Effector memory CD4-positive, alpha-beta T cell (primary cell): Measurements from ENCODE around the gene MBP.
A peak's percentile ranks its signal among the peaks of the same experiment; 100 is the strongest.

ENCODE experiments used
- DNase-seq, 3 donors: peaks; one replicate each; pipeline ENCODE4 v3.0.0-alpha.2; 2020
- H3K27ac ChIP-seq: 2 replicates; pipeline ENCODE4 v1.7.0; 2013; ENCODE audit warnings: mild to moderate bottlenecking, low read length, moderate library complexity; ENCODE audit not compliant: insufficient read depth, poor library complexity, severe bottlenecking
- H3K27me3 ChIP-seq: replicated peaks from 2 replicates; pipeline ENCODE4 v1.7.0; 2013; ENCODE audit warnings: mild to moderate bottlenecking, low read length; ENCODE audit not compliant: insufficient read depth, control insufficient read depth, poor library complexity, severe bottlenecking
- H3K36me3 ChIP-seq: 2 replicates; pipeline ENCODE4 v1.7.0; 2013; ENCODE audit warnings: mild to moderate bottlenecking, low read length, moderate library complexity; ENCODE audit not compliant: control insufficient read depth, insufficient read depth
- H3K4me1 ChIP-seq: 2 replicates; pipeline ENCODE4 v1.7.0; 2013; ENCODE audit warnings: low read length, mild to moderate bottlenecking; ENCODE audit not compliant: control insufficient read depth, insufficient read depth, poor library complexity, severe bottlenecking
- H3K4me3 ChIP-seq: 2 replicates; pipeline ENCODE4 v1.7.0; 2013; ENCODE audit warnings: low read length, low read depth, mild to moderate bottlenecking; ENCODE audit not compliant: insufficient read depth, poor library complexity, severe bottlenecking
- H3K9me3 ChIP-seq: 2 replicates; pipeline ENCODE4 v1.7.0; 2013; ENCODE audit warnings: mild to moderate bottlenecking, low read length, moderate library complexity; ENCODE audit not compliant: control insufficient read depth

Gene MBP

DNA sequence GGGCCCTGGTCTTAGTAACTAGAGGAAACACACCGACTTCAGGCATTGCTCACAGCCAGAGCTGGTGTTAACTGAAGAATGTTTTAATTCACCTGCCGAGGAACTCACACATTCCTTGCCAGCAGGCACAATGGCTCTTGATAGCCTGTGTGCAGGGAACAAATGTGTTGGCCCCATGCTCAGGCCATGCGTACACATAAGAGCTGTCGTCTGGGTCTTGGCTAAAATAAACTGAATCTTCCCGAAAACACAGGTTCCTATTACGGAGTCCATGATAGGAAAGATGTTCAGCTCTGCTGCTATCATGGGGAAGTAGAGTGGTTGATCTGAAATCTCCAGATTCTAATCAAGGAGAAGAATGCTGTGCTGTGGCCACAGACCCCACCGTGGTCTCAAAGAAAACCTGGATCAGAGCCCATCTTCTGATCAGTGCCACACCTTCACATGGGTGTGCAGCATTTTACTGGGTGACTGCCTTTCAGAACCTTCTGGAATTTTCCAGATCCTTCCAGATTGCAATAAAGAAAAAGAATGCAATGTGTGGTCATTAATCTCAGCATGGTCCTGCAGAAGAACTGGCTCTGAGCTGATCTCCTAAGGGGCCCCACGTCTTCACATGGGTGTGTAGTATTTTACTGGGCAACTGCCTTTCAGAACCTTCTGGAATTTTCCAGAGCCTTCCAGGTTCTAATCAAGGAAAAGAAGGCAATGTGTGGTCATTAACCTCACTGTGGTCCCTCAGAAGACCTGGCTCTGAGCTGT lies 17.2 kb downstream of the MBP start:
- H3K4me1 ChIP-seq = peaks cover 55% of the 10 kb centered on the region

DNA sequence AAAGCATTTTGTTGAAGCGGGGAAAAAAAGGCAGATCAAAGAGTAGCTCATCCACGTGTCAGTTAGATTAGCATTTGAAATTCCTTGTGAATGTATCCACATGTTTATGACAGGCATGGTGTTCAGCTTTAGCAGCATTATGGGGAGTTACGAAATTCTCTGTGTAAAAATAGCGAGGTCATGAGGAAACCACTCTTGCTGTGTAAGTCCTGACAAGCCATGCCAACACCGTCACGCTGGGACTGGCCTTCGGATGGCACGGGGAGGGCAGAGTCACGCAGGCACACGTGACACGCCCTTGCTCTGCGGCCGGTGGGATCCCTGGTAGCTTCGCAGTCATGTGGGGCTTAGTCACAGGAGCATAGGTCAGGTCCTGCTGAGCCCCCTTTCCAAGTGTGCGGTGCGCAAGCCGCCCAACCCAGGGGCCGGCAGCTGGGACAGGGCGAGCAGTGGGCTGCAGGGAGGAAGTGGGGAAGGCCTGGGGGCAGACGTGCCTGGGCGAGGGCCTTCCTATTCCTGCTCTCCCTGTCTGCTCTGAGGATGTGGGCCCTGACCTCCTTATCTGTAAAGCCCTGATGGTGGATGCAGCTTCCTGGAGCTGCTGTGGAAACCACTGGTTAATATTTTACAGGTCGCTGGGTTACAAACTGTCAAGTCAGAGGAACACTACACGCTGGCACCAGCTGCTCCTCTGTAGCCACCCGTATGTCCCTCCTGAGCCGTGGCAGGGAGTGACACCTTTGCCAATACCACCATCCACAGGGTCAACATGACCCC lies 18.0 kb downstream of the MBP start:
- Histone ChIP-seq H3K4me3 (no peak overlapping the region), H3K9me3 (no peaks in the 10 kb centered on the region), H3K4me1 (peaks cover 48% of the 10 kb centered on the region), H3K27ac (peak overlapping the region; percentile 50), H3K27me3 (no peaks in the 10 kb centered on the region), H3K36me3 (peaks cover 42% of the 10 kb centered on the region)
- no peak for DNase-seq

More for the DNA sequence above, 17.2 kb downstream of the MBP start:
- no peaks in the 10 kb centered on the region for H3K9me3 ChIP-seq
- no peak overlapping the region for H3K4me3 ChIP-seq
- H3K36me3 ChIP-seq = peaks cover 42% of the 10 kb centered on the region
- DNase-seq = no peak
- no peaks in the 10 kb centered on the region for H3K27me3 ChIP-seq
- H3K27ac ChIP-seq = peak overlapping the region; percentile 50

DNA sequence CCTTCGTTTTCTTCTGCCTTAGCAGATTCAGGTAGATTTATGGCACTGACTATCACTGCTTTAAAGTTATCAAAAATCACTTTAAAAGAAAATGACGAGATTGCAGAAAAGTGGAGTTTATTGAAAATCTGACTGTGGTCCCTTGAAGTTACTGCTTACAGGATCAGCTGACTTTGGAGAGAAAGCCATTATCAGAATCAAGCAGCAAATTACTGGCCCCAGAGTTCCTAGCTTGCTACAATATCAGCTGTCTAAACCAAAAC lies 18.5 kb downstream of the MBP start:
- Histone ChIP-seq H3K27me3 (no peaks in the 10 kb centered on the region), H3K4me1 (peaks cover 45% of the 10 kb centered on the region), H3K4me3 (no peak overlapping the region), H3K27ac (no peak overlapping the region), H3K9me3 (no peaks in the 10 kb centered on the region), H3K36me3 (peaks cover 42% of the 10 kb centered on the region)
- DNase-seq = no peak

DNA sequence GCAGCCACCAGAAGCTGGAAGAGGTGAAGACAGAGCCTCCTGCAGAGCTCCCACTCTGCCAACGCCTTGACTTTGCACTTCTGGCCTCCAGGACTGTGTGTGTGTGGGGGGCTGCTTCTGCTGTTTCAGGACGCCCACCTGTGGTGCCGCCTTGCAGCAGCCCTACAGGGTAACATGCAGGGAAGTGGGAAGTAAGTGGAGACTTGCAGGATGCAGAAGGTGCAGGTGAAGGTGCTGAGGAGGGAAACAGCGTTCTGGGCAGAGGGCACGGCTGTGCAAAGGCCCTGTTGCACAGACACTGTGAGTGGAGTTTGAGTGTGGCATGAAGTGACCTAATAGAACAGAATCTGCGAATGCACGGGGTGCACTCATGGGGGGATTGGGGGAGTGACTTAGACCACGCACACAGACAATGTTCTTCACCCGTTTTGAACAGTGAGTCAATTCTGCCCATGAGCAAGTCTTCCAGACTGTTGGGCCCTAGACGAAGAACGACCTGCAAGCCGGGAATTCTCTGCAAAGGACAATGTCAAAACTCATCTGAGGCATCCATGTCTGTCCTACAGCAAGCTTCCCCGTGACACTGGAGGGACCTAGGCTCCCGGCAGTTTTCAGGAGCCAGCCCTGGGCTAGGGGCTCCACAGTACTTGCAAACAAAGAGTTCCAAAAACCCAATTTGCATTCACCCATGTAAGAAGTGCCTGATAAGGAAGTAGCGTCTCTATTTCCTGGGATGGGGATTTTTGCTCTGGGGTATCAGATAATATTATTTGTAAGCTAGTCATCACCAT lies 19.0 kb downstream of the MBP start:
- Histone ChIP-seq H3K4me3 (no peak overlapping the region), H3K27ac (no peak overlapping the region), H3K36me3 (peaks cover 42% of the 10 kb centered on the region)

DNA sequence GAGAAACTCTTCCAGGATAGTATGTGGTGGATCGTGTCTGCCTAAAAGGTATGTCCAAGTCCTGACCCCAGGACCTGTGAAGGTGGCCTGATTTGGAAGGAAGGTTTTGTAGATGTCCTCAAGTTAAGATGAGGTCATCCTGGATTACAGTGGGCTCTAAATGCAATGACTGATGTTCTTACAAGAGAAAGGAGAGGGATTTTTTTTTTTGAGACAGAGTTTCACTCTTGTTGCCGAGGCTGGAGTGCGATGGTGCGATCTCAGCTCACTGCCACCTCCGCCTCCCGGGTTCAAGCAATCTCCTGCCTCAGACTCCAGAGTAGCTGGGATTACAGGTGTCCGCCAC lies 19.9 kb downstream of the MBP start:
- Histone ChIP-seq H3K27ac (peak overlapping the region; percentile 5), H3K4me3 (no peak overlapping the region), H3K27me3 (no peaks in the 10 kb centered on the region), H3K9me3 (no peaks in the 10 kb centered on the region), H3K4me1 (peaks cover 50% of the 10 kb centered on the region), H3K36me3 (peaks cover 42% of the 10 kb centered on the region)
- no peak for DNase-seq

More for the DNA sequence above, 19.0 kb downstream of the MBP start:
- Histone ChIP-seq H3K9me3 (no peaks in the 10 kb centered on the region), H3K4me1 (peaks cover 46% of the 10 kb centered on the region), H3K27me3 (no peaks in the 10 kb centered on the region)
- DNase-seq = no peak

DNA sequence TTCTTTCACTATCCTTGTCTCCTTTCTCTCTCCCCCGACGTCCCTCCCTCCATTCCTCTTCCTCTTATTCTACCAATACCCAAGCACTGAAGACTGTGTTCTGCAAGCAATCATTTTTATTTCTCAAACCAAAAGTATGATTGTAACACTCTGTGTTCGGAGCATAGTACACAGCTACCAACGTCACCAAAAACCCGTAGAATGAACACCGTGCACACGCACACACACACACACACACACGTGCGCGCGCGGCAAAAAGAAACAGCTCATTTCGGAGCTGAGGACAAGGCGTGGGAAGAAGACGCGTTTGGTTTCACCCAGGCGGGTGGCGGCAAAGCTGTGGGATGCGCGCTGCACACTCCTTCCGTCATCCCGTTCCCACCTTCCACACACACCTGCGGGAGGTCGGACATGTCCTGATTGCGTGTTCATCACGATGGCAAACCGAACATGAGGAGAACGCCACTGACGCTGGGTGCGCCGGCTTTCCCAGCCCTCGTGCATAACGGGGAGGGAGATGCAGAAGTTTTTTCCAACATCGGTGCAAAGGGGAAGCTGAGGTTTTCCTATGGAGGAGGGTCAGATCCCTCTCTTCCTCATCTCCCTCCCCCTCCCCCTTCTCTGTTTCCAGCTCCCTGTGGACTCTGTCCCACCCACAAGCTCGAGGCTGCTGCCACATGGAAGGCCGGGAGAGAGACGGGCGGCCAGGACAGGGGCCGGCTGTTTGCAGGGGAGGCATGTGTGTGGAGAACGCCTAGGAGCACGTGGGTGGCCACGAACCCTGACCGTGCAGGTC lies 20.4 kb downstream of the MBP start:
- no peak for DNase-seq
- Histone ChIP-seq H3K36me3 (peaks cover 42% of the 10 kb centered on the region), H3K9me3 (no peaks in the 10 kb centered on the region), H3K27me3 (no peaks in the 10 kb centered on the region), H3K4me1 (peaks cover 56% of the 10 kb centered on the region), H3K27ac (peak overlapping the region; percentile 34), H3K4me3 (no peak overlapping the region)

DNA sequence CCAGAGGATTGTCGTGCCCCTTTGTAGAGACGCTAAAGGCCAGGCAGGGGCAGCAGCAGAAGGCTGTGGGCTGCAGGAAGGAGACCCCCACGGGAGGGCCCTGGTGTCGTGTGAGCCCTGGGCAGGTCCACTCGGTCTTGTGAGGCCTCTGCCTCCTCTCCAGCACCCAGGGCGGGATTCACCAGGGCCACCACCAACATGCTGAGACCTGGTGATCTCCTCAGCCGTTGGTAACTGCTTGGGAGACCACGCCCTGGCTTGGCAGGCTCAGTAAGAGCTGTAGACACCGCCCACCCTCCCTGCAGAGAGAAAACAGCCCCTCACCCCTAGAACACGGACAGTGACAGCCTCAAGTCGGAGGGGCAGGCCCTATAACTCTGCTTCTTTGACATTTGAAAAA lies 21.1 kb downstream of the MBP start:
- DNase-seq = no peak
- H3K27me3 ChIP-seq = no peaks in the 10 kb centered on the region
- peaks cover 58% of the 10 kb centered on the region for H3K4me1 ChIP-seq
- H3K27ac ChIP-seq = peak overlapping the region; percentile 34
- peaks cover 42% of the 10 kb centered on the region for H3K36me3 ChIP-seq
- H3K9me3 ChIP-seq = no peaks in the 10 kb centered on the region
- H3K4me3 ChIP-seq = no peak overlapping the region

DNA sequence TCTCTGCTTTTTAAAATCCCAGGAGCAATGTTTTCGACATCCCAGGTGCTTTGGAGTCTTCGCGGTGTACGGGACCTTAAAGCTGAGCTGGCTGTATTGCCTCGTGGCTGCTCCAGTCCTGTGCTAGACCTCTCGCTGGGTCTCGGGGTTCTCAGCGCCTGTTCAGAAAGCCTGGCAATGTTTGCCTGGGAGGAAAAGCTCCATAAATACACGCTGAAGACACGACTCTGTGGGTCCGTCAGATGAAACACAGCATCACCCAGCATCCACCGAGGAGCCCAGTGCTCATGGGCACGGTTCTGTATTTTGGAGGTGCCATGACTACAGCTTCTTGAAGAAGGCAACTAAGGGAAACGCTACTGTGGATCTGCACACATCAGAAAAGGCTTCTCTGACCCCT lies 21.6 kb downstream of the MBP start:
- Histone ChIP-seq H3K27ac (no peak overlapping the region), H3K4me3 (no peak overlapping the region), H3K9me3 (no peaks in the 10 kb centered on the region), H3K36me3 (peaks cover 42% of the 10 kb centered on the region), H3K27me3 (no peaks in the 10 kb centered on the region), H3K4me1 (peaks cover 57% of the 10 kb centered on the region)
- DNase-seq = no peak

DNA sequence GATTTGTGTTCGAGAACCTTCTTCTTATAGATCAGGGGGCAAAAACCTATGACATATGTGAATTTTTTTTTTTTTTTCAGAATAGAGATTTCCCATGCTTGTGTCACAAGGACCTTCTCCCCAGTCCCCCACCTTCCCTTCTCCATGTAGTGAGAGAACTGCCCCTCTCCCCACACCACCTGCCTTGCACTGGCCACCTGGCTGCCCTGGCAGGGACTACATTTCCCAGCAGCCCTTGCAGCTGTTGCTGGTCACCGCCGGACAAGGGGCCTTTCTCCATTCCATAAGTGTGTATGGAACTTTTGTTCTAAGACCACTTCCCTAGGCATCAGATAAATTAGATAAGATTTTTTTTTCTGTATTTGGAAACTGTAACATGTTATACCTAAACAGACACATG lies 22.2 kb downstream of the MBP start:
- Histone ChIP-seq H3K36me3 (peaks cover 39% of the 10 kb centered on the region), H3K27ac (no peak overlapping the region), H3K4me1 (peaks cover 57% of the 10 kb centered on the region), H3K27me3 (no peaks in the 10 kb centered on the region), H3K9me3 (no peaks in the 10 kb centered on the region), H3K4me3 (no peak overlapping the region)
- no peak for DNase-seq
